Hepatocyte (in vitro differentiated cells): Measurements from ENCODE around the gene RIMBP2.

Experiments used
- CTCF ChIP-seq: fragments of 200-600 bp; sonication (generic); IDR thresholded peaks from 2 replicates; pipeline ENCODE4 v1.5.1; 2016; ENCODE audit warnings: antibody characterized with exemption, mild to moderate bottlenecking; ENCODE audit not compliant: poor library complexity
- EZH2 ChIP-seq: fragments of 200-600 bp; sonication (generic); IDR thresholded peaks from 2 replicates; pipeline ENCODE4 v1.6.1; 2016; ENCODE audit warnings: antibody characterized with exemption, mild to moderate bottlenecking, borderline replicate concordance
- EZH2phosphoT487 ChIP-seq: fragments of 200-600 bp; sonication (generic); IDR thresholded peaks from one replicate; pipeline ENCODE4 v1.6.1; 2018; ENCODE audit warnings: antibody characterized with exemption, mild to moderate bottlenecking, low read depth, moderate library complexity; ENCODE audit not compliant: unreplicated experiment, severe bottlenecking

- TF ChIP-seq EZH2: no peak
- no peak for TF ChIP-seq CTCF
- TF ChIP-seq EZH2phosphoT487: no peak
These were observed 35.6 kb downstream of the RIMBP2 start for GRCh38 chr12:130680451-130680990.
